M059J (cell line): ENCODE results near the gene CCSER1. TPM values are rescaled to one million over a fixed set of nuclear protein-coding genes. Genes with fewer than 3 reads are reported as not detected.

Source experiments
- DNase-seq: peaks from one replicate; pipeline ENCODE4 v3.0.0-alpha.2; 2012; ENCODE audit warnings: low read depth
- total RNA-seq: library from RNA; depleted of rRNA; stranded (reverse); fragments of >200 nt; shearing (Covaris generic); gene quantifications from 2 replicates; pipeline ENCODE4 v1.2.3, GENCODE V29; 2014

CCSER1 gene
- total RNA-seq, 1 experiment from 2014 or later = not detected

- DNase-seq = no peak
Measured at GRCh38 chr4:90189946-90190345, 62.8 kb downstream of the CCSER1 start.

DNA sequence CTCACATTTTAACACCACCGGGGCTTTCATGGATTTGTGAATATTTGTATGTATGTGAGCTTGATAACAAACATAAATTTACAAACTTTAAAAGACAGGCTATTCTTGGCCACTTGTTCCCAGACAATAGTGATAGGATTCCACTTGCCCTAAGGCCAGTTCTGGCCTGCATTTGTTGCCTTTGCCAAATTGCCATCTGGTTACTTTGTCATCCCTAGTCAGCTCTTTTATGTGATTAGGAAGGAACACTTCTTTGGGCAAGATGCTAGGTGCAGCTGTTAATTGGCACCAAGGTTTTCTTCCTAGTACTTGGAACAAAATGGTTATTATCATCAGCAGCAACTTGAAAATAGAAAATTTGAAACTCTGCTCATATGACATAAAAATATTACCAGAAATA lies 63.3 kb downstream of the CCSER1 start:
- DNase-seq = no peak

DNA sequence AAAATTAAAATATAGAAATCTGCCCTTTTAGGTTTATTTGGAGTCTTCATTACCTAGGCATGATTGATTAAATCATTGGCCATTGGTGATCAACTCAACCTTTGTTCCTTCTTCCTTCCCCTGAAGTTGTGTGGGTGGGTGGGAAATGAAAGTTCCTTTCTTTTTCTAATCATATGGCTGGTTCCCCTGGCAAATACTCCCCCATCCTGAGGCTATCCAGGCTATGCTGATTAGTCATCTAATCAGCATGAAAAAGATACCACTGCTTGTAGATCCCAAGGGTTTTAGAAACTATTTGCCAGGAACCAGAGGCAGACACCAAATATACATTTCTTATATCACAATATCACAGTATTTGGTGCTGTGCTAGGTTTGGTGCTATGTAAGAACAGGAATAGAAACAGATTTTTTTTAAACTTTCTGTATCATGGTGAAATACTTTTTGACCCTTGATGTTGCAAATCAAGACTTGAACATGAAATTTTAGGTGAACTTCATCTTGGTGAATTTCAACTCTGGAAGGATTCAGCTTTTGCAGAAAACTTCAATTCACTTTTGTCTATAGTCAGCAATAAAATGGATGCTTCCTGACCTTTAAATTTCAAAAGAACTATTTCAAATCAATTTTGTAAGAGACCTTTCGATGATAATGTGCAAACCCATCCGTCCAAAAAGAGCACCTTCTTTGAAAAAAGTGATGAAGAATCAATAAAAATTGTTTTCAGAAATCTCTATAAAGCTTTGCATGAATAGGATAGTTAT lies 71.1 kb downstream of the CCSER1 start:
- DNase-seq = no peak

DNA sequence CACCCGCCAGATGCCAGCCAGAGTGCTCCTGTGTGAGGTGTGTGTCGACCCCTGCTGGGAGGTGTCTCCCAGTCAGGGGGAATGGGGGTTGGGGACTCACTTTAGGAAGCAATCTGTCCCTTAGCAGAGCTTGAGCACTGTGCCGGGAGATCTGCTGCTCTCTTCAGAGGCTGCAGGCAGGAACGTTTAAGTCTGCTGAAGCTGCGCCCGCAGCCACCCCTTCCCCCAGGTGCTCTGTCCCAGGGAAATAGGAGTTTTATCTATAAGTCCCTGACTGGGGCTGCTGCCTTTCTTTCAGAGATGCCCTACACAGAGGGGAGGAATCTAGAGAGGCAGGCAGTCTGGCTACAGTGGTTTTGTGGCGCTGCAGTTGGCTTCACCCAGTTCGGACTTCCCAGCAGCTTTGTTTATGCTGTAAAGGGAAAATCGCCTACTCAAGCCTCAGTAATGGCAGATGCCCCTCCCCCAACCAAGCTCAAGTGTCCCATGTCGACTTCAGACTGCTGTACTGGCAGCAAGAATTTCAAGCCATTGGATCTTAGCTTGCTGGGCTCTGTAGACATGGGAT lies 80.8 kb downstream of the CCSER1 start:
- DNase-seq = no peak

GRCh38 chr4:90209922-90210321 lies 82.7 kb downstream of the CCSER1 start:
- no peak for DNase-seq

- DNase-seq = no peak
Measured at GRCh38 chr4:90211174-90211573, 84.0 kb downstream of the CCSER1 start.

- no peak for DNase-seq
Measured at GRCh38 chr4:90215286-90215685, 88.1 kb downstream of the CCSER1 start.

DNA sequence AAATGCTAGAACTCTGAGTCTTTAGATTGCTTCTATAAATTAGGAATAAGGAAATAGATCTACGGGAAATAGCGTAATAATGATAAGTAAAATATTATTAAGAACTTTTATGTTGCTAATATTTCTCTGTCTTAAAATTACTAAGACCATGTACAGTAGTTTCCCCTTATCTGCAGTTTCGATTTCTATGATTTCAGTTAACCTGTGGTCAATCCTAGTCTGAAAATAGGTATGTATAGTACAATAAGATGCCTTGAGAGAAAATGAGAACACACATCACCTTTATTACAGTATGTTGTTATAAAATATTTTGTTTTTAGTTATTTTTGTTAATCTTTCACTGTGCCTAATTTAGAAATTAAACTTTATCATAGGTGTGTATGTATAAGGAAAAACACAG lies 92.6 kb downstream of the CCSER1 start:
- DNase-seq = no peak

DNA sequence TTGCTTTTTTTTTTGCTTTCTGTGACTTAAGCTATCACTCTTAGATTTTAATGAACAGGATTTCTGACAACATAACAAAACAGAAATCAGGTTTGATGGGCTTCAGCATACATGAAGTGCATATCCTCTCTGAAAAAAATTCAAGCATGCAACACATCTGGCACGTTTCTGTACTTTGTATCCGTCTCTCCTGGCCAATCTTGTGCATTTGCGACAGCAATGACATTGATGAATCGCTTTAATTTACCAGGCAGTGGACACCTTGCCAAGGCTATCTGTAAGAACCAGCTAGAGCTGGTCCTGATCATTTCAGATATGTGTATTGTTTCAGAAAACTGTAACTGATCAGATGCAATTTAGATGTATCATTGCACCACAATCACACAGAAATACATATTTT lies 93.3 kb downstream of the CCSER1 start:
- no peak for DNase-seq

GRCh38 chr4:90226734-90227133 lies 99.5 kb downstream of the CCSER1 start:
- DNase-seq = peak; percentile 29

- no peak for DNase-seq
Measured at GRCh38 chr4:90227177-90227576, 100.0 kb downstream of the CCSER1 start.

GRCh38 chr4:90234916-90235547 lies 107.8 kb downstream of the CCSER1 start:
- DNase-seq = no peak

GRCh38 chr4:90237751-90238530 lies 110.7 kb downstream of the CCSER1 start:
- DNase-seq = no peak

- DNase-seq = no peak
Measured at GRCh38 chr4:90240333-90240732, 113.1 kb downstream of the CCSER1 start.

DNA sequence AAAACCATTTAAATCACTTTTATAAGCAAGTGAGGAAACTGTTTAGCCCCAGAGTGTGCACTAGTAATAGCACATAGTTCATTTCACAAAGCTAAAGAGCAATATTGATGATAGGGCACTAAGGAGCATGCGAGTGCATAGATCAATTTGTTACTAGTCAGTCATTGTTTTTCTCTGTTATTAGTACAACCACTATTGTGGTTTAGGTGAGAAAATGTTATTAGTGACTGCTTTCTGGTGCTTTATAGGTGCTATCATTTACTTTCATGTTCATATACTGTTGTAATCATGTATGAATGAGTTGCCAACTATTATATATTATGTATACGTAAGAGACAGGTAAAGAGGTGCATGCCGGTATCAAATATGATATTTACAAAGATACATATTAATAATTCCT lies 113.8 kb downstream of the CCSER1 start:
- DNase-seq = no peak

DNA sequence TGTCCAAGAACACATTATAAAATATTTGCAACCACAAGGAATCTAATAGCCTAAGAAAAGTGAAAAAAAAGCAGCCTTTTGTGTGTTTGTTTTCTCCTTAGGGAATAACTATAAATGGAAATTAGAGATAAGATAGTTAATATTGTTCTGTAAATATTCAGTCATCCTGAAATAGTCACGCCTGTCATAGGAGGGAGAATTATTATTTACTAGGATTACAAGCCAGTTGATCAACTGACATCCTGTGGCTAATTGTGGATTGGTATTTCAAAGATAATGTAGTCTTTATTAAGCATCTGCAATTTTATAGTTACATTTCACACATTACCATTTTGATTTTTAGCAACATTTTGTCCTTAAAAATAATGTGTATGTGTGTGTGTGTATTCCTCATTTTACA lies 118.6 kb downstream of the CCSER1 start:
- DNase-seq = no peak

GRCh38 chr4:90246816-90247215 lies 119.6 kb downstream of the CCSER1 start:
- no peak for DNase-seq

DNA sequence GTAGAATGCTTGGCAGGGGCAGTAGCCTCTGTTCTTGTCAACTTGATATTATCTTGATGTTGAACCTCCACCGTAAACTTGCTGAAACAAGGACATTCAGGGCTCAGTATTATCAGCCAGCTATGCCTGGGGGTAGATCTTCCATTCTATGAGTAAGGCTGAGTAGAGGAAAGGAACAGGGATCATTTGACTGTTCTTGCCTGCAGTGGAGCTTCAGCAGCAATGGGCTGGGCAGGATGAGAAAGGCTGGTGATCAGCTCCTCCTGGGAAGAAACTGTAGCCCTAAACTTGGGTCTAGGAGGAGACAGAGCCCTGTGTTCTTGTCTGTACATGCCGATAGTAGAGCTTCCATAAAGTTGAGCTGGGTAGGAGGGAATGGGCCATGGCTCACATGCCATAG lies 127.2 kb downstream of the CCSER1 start:
- no peak for DNase-seq

- no peak for DNase-seq
Measured at GRCh38 chr4:90274175-90274574, 147.0 kb downstream of the CCSER1 start.

DNA sequence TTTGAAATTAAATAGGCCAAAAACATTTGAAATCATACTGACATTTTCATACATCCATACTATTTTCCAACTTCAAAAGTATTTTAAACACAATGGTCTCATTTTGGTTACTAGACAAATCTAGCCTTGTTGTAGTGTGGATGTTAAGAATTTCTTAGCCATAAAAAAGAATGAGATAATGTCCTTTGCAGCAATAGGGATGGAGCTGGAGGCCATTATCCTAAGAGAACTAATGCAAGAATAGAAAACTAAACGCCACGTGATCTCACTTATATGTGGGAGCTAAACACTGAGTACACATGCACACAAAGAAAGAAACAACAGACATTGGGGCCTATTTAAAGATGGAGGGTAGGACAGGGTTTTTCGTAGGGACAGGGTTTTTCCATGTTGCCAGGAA lies 153.8 kb downstream of the CCSER1 start:
- no peak for DNase-seq

- no peak for DNase-seq
Measured at GRCh38 chr4:90281541-90282355, 154.6 kb downstream of the CCSER1 start.

GRCh38 chr4:90290345-90290744 lies 163.2 kb downstream of the CCSER1 start:
- no peak for DNase-seq
